Keratinocyte (primary cell): Measurements from ENCODE around the gene L3MBTL4.

Source experiments
- CTCF ChIP-seq, 3 experiments: IDR thresholded peaks in 1 of 3; conservative IDR thresholded peaks in 1 of 3; optimal IDR thresholded peaks in 1 of 3; 2 replicates in 2 of 3; 3 replicates in 1 of 3; pipeline versions ENCODE3 to v1.5.1; 2011; ENCODE audit warnings: low read length in 3 of 3, mild to moderate bottlenecking in 3 of 3, moderate library complexity in 2 of 3, control low read depth in 1 of 3, inconsistent platforms in 1 of 3; ENCODE audit not compliant: insufficient read depth in 2 of 3; ENCODE audit errors: extremely low read depth in 1 of 3
- EZH2 ChIP-seq: IDR thresholded peaks from one replicate; pipeline ENCODE4 v1.6.1; 2012; ENCODE audit warnings: inconsistent platforms, mild to moderate bottlenecking, low read length, moderate library complexity

DNA sequence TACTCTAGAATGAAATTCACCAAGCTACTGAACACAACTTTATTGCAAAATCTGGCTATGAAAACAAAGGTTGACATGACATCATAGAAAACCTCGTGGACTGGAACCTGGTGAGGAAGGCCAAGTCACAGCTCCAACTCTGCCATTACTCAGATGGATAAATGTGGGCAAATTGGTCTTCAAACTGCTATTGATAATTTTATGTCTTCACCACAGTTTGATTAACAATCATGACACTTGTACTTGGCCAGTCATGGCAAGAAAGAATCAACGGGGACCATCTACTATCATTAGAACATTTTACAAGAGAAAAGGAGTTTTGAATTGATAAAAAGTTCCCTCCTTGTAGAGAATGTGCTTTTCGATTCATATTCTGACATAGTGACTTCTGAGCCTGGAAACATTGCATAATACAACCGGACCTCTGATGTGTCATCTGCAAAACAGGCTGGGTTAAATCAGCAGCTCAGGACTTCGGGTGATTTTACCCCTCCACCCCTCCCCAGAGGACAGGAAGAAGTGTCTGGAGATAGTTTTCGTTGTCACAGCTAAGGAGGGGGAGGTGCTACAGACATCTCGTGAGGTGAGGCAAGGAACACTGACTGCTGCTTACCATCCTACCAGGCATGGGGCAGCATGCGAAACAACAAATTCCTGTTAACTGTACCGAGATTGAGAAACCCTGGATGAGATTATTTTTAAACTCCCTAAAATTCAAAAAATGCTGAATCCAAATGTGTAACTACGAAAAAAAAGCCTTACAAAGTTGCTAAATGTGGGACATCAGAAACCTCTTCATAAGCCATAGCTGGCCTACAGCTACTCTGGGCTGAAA lies 8.4 kb downstream of the L3MBTL4 start:
- no peak for TF ChIP-seq CTCF (optimal IDR thresholded peaks at IDR 0.05 in 1 of 3, IDR thresholded peaks at IDR 0.05 in 1 of 3, conservative IDR thresholded peaks at IDR 0.05 in 1 of 3; ENCODE audit: extremely low read depth in 1 of 3, insufficient read depth in 2 of 3, low read length in 3 of 3)
- TF ChIP-seq EZH2: no peak
